Activated T-helper 17 cell treated with anti-CD3 and anti-CD28 coated beads, Interleukin-2, amount 50 U/mL, for 72 hours (primary cell): ENCODE results near the gene ERCC2. TPM values are rescaled to one million over a fixed set of nuclear protein-coding genes. Genes with fewer than 3 reads are reported as not detected.

ENCODE experiments used
- ATAC-seq: fragments of 150-1000 bp; cut with Tn5 transposase; replicated peaks from 2 replicates; pipeline ENCODE4 v1.10.0; 2021; ENCODE audit warnings: mild to moderate bottlenecking, moderate library complexity
- H3K27ac Mint-ChIP-seq: one replicate; pipeline ENCODE4 v1.8.0; 2022; ENCODE audit warnings: mixed read lengths
- H3K27me3 Mint-ChIP-seq: one replicate; pipeline ENCODE4 v1.8.0; 2022; ENCODE audit warnings: mixed read lengths
- H3K36me3 Mint-ChIP-seq: one replicate; pipeline ENCODE4 v1.8.0; 2022; ENCODE audit warnings: low read depth, mild to moderate bottlenecking, mixed read lengths
- H3K4me1 Mint-ChIP-seq: one replicate; pipeline ENCODE4 v1.8.0; 2022; ENCODE audit warnings: mixed read lengths
- H3K4me3 Mint-ChIP-seq: one replicate; pipeline ENCODE4 v1.8.0; 2022; ENCODE audit warnings: mild to moderate bottlenecking, mixed read lengths
- H3K9me3 Mint-ChIP-seq: one replicate; pipeline ENCODE4 v1.8.0; 2022; ENCODE audit warnings: mixed read lengths
- total RNA-seq, 2 donors: library from RNA; stranded (reverse); gene quantifications; one replicate each; pipeline ENCODE4 v1.2.3, GENCODE V29; 2022

ERCC2 gene
- total RNA-seq, 2 donors from 2014 or later = 15.9 to 31.6 TPM

DNA sequence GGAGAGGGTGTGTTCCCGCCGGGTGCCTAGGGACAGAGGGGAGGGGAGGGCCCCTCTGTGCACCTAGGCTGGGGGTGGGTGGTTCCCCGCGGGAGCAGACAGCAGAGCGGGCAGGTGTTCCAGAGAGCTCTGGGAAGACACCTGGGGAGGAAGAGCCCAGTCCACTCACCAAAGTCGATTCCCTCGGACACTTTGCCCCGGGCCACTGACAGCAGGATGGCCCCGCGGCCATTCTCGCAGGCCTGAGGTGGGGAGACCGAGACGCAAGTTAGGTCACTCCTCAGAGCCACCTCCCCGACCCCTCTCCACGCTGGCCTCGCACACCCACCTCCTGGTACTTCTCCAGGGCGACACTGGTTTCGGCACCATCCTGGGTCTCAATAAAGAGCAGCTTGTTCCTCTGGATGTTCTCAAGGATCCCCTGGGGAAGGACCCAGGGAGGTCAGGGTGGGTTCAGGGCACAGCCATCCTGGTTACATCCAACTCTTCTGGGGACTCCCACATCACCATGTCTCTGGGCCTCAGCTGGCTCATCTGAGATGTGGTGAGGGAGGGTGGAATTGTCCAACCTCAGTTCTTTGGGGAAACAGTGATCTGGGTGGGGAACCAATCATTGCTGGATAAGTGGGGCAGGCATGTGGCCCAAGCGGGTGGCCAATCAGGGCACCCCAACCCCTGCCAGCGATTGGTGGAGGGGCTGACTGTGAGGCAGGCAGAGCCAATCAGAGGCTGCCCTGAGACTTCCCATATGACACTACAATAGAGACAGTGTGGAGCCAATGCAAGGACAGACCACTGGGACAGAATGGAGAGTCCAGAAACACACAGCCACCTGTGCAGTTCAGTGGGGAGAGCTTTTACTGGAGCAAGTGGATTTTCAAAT lies 17.2 kb downstream of the ERCC2 start:
- peaks cover 5% of the 10 kb centered on the region for H3K36me3 Mint-ChIP-seq
- no peak overlapping the region for H3K27ac Mint-ChIP-seq
- H3K4me1 Mint-ChIP-seq = no peaks in the 10 kb centered on the region
- H3K4me3 Mint-ChIP-seq = no peak overlapping the region
- H3K9me3 Mint-ChIP-seq = no peaks in the 10 kb centered on the region
- H3K27me3 Mint-ChIP-seq = no peaks in the 10 kb centered on the region
- no peak for ATAC-seq

DNA sequence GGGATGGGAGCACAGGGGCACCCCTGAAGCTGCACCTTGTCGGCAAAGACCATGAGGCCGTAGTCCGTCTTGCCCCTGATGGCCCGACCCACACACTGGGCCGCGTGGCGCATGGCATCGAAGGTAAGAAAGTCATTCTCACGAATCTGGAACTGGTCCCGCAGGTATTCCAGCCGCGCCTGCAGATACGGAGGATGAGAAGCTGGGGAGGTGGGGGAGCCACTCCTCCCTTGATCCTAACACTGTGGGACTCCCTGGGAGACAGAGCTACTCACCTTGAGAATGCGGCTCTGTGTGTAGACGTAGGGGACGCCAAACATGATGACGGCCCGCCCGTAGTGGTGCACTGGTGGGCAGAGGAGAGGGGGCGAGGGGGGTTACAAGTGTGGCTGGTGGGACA lies 17.9 kb downstream of the ERCC2 start:
- H3K27me3 Mint-ChIP-seq = no peaks in the 10 kb centered on the region
- ATAC-seq = no peak
- no peak overlapping the region for H3K27ac Mint-ChIP-seq
- H3K9me3 Mint-ChIP-seq = no peaks in the 10 kb centered on the region
- no peaks in the 10 kb centered on the region for H3K4me1 Mint-ChIP-seq
- H3K4me3 Mint-ChIP-seq = no peak overlapping the region
- H3K36me3 Mint-ChIP-seq = no peaks in the 10 kb centered on the region

- ATAC-seq = no peak
- H3K4me1 Mint-ChIP-seq = no peaks in the 10 kb centered on the region
- H3K27ac Mint-ChIP-seq = no peak overlapping the region
- no peaks in the 10 kb centered on the region for H3K36me3 Mint-ChIP-seq
- H3K27me3 Mint-ChIP-seq = no peaks in the 10 kb centered on the region
- no peak overlapping the region for H3K4me3 Mint-ChIP-seq
- H3K9me3 Mint-ChIP-seq = no peaks in the 10 kb centered on the region
Measured at GRCh38 chr19:45352062-45352461, 18.3 kb downstream of the ERCC2 start.

- Mint-ChIP-seq H3K4me1 (no peaks in the 10 kb centered on the region), H3K27me3 (no peaks in the 10 kb centered on the region), H3K9me3 (no peaks in the 10 kb centered on the region), H3K36me3 (no peaks in the 10 kb centered on the region), H3K27ac (no peak overlapping the region), H3K4me3 (no peak overlapping the region)
- no peak for ATAC-seq
Measured at GRCh38 chr19:45351401-45351952, 18.9 kb downstream of the ERCC2 start.

DNA sequence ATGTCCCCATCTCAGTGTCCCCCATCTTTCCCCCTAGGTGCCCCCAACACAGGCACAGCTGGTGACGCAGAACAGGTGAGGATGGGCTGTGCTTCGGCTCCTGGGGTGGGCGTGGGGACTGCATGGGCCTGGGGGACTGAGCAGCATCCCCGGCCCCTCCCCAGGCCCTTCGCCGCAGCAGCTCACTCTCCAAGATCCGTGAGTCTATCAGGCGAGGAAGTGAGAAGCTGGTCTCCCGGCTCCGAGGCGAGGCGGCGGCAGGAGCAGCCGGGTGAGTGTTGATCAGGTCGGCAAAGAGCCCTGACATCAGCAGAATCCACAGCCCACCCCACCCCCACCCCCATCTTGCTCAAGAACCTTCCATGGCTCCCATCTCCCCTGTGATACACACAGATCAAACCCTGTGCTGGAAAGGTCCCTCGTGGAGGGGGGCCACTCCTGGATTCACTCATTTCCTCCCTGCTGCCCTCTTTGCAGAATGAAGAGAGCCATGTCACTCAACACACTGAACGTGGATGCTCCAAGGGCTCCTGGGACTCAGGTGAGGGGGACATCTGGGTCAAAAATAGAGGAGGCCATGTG lies 19.8 kb downstream of the ERCC2 start:
- no peaks in the 10 kb centered on the region for H3K4me1 Mint-ChIP-seq
- H3K4me3 Mint-ChIP-seq = no peak overlapping the region
- no peak overlapping the region for H3K27ac Mint-ChIP-seq
- H3K9me3 Mint-ChIP-seq = no peaks in the 10 kb centered on the region
- H3K27me3 Mint-ChIP-seq = peaks cover 6% of the 10 kb centered on the region
- ATAC-seq = no peak
- H3K36me3 Mint-ChIP-seq = no peaks in the 10 kb centered on the region

GRCh38 chr19:45349430-45349941 lies 20.9 kb downstream of the ERCC2 start:
- Mint-ChIP-seq H3K9me3 (no peaks in the 10 kb centered on the region), H3K4me1 (no peaks in the 10 kb centered on the region), H3K4me3 (no peak overlapping the region), H3K27me3 (peaks cover 11% of the 10 kb centered on the region), H3K36me3 (no peaks in the 10 kb centered on the region), H3K27ac (no peak overlapping the region)
- no peak for ATAC-seq

DNA sequence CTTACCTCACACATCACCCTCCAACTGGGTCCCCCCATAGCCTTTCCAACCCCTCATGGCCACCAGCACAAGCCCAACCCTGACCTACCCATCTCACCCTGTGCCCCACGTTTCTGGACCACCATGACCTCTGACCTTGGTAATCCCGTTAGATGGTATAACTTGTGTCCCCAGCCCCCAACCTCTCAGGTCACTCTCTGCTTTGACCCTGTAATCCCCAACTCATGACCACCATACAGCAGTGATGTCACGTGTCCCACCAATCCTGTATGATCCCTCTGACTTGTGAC lies 21.3 kb downstream of the ERCC2 start:
- peaks cover 14% of the 10 kb centered on the region for H3K27me3 Mint-ChIP-seq
- H3K4me1 Mint-ChIP-seq = no peaks in the 10 kb centered on the region
- ATAC-seq = no peak
- H3K4me3 Mint-ChIP-seq = no peak overlapping the region
- no peak overlapping the region for H3K27ac Mint-ChIP-seq
- no peaks in the 10 kb centered on the region for H3K36me3 Mint-ChIP-seq
- H3K9me3 Mint-ChIP-seq = no peaks in the 10 kb centered on the region

DNA sequence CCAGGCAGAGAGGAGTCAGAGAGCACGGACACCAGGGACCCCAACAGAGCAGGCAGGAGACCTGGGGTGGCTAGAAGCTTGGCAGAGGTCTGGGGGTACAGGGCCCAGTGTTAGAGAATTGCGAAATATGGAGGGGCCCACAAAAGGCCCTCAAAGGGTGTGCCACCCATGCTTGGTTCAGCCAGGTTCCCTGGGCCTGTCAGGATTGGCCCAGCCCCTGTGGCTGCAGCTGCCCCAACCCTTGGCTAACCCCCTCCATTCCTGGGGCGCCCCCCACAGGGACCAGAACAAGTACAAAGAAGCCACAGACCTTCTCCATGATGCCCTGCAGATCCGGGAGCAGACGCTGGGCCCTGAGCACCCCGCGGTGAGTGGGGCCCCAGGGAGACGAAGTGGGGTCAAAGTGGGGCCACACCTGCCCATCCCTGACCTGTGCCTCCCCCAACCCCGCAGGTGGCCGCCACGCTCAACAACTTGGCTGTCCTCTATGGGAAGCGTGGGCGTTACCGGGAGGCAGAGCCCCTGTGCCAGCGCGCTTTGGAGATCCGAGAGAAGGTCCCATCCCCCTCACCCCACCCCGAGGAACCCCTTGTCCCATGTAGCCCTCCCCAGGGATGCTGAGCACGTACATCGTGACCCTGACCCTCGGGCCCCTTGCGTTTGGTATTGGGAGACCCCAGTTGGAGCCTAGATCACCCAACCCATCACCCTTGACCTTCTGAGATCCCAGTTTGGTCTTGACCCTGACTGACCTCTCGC lies 21.8 kb downstream of the ERCC2 start:
- no peak for ATAC-seq
- Mint-ChIP-seq H3K27me3 (peaks cover 16% of the 10 kb centered on the region), H3K9me3 (no peaks in the 10 kb centered on the region), H3K36me3 (no peaks in the 10 kb centered on the region), H3K4me1 (no peaks in the 10 kb centered on the region), H3K27ac (no peak overlapping the region), H3K4me3 (no peak overlapping the region)

GRCh38 chr19:45347570-45348366 lies 22.6 kb downstream of the ERCC2 start:
- Mint-ChIP-seq H3K4me3 (no peak overlapping the region), H3K27ac (no peak overlapping the region), H3K27me3 (peaks cover 18% of the 10 kb centered on the region), H3K4me1 (no peaks in the 10 kb centered on the region), H3K36me3 (no peaks in the 10 kb centered on the region), H3K9me3 (no peaks in the 10 kb centered on the region)
- ATAC-seq = no peak

DNA sequence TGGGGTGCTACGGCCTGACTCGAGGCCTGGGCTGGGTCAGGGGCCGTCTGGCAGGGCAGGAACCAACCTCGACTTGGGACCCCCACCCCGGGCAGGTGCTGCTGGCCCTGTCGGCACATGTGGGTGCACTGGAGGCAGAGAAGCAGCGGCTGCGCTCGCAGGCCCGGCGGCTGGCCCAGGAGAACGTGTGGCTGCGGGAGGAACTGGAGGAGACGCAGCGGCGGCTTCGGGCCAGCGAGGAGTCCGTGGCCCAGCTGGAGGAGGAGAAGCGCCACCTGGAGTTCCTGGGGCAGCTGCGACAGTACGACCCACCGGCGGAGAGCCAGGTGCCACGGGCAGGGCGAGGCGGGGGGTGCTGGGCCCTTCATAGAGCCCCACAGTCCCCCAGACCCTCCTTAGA lies 23.9 kb downstream of the ERCC2 start:
- H3K9me3 Mint-ChIP-seq = no peaks in the 10 kb centered on the region
- H3K36me3 Mint-ChIP-seq = no peaks in the 10 kb centered on the region
- H3K27ac Mint-ChIP-seq = no peak overlapping the region
- no peaks in the 10 kb centered on the region for H3K4me1 Mint-ChIP-seq
- no peak overlapping the region for H3K4me3 Mint-ChIP-seq
- H3K27me3 Mint-ChIP-seq = peaks cover 18% of the 10 kb centered on the region
- no peak for ATAC-seq

DNA sequence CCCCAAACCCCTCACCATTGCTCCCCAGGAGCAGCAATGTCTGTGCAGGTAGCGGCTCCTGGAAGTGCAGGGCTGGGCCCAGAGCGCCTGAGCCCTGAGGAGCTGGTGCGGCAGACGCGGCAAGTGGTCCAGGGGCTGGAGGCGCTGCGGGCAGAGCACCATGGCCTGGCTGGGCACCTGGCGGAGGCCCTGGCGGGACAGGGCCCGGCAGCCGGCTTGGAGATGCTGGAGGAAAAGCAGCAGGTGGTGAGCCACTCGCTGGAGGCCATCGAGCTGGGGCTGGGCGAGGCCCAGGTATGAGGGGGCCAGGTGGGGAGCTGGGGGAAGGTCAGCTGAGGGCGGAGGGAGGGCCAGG lies 24.9 kb downstream of the ERCC2 start:
- H3K27me3 Mint-ChIP-seq = peaks cover 18% of the 10 kb centered on the region
- H3K4me1 Mint-ChIP-seq = no peaks in the 10 kb centered on the region
- no peak for ATAC-seq
- H3K36me3 Mint-ChIP-seq = no peaks in the 10 kb centered on the region
- H3K4me3 Mint-ChIP-seq = no peak overlapping the region
- no peak overlapping the region for H3K27ac Mint-ChIP-seq
- H3K9me3 Mint-ChIP-seq = no peaks in the 10 kb centered on the region

DNA sequence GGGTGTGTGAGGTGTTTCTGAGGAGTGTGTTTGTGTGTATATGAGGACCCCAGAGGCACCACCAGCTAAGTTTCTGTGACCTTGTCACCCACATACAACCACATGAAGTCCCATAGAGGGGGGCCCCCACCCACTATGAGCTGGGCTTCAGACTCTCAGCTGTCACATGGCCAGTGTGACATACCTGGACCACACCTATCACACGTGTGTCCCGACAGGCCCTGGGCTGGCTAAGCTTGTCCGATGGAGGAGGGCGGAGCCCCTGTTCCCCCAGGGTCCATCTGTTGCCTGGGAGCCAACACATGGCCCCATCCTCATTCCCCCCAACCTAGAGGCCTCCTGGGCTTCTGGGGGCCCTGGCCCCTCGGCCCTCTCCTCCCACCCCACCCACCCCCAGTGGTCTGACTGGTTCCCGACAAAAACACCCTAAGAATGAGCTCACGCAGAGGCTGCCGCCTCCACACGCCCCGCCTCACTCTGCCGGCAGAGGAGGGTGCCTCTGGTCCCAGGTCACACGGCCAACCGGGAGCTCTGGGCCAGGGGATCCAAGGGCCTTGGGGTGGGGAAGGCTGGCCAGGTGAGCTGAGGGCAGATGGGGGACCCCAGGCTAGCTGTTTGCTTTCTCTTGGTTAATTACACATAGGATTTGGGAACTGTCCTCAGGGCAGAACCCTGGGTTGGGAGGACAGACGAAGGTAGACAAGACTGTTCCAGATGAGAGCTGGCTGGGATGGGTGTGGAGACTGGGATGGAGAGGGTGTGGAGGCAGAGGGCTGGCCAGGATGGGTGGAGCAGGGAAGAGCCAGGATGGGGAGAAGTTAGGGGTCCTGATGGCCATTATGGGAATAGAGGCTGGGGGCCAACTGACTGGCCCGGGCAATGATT lies 25.5 kb downstream of the ERCC2 start:
- no peak for ATAC-seq
- Mint-ChIP-seq H3K27me3 (peaks cover 23% of the 10 kb centered on the region), H3K36me3 (no peaks in the 10 kb centered on the region), H3K9me3 (no peaks in the 10 kb centered on the region), H3K4me1 (no peaks in the 10 kb centered on the region), H3K27ac (no peak overlapping the region), H3K4me3 (no peak overlapping the region)

- H3K36me3 Mint-ChIP-seq = no peaks in the 10 kb centered on the region
- H3K27ac Mint-ChIP-seq = no peak overlapping the region
- no peak for ATAC-seq
- H3K4me3 Mint-ChIP-seq = no peak overlapping the region
- no peaks in the 10 kb centered on the region for H3K4me1 Mint-ChIP-seq
- peaks cover 27% of the 10 kb centered on the region for H3K27me3 Mint-ChIP-seq
- H3K9me3 Mint-ChIP-seq = no peaks in the 10 kb centered on the region
Measured at GRCh38 chr19:45342911-45343310, 27.5 kb downstream of the ERCC2 start.
